HepG2 (cell line): ENCODE results near the gene KLF6. TPM values are rescaled to one million over a fixed set of nuclear protein-coding genes. Genes with fewer than 3 reads are reported as not detected.

Experiments used
- ATAC-seq: fragments of 200-7000 bp; cut with Tn5 transposase; 3 replicates; pipeline ENCODE4 v1.9.1; 2020; ENCODE audit warnings: mild to moderate bottlenecking, moderate library complexity
- BruUV-seq: library from RNA; stranded (reverse); fragments of 400-500 nt; replicated peaks from 2 replicates; lab custom pipeline; 2021; lab: Mats Ljungman, UMichigan
- CTCF ChIA-PET: fragments of 300-600 bp; formaldehyde crosslinking; extraction: SDS; loops from one replicate; lab custom pipeline; 2021; ENCODE audit warnings: low total read pairs, inconsistent platforms, low intra/inter-chr PET ratio; lab: Yijun Ruan, JAX
- POLR2A ChIA-PET: fragments of 350-600 bp; sonication (Branson Sonifier 250); formaldehyde crosslinking; loops from one replicate; lab custom pipeline; 2020; ENCODE audit warnings: antibody characterized with exemption, inconsistent platforms; lab: Yijun Ruan, JAX
- DNase-seq: peaks from one replicate; pipeline ENCODE4 v3.0.0-alpha.2; 2015; ENCODE audit warnings: low spot score
- FAIRE-seq: peaks from 3 replicates; lab custom pipeline; 2011; peaks lifted over from hg19 to GRCh38; lab: Jason Lieb, UNC
- H2AFZ ChIP-seq: one replicate; pipeline ENCODE4 v1.6.1; 2011; ENCODE audit warnings: low read length, inconsistent platforms
- H3K27ac ChIP-seq: fragments of 300-600 bp; 3 replicates; pipeline ENCODE4 v1.8.0; 2011; ENCODE audit warnings: mixed run types, mild to moderate bottlenecking, mixed read lengths, low read length, inconsistent platforms; ENCODE audit not compliant: insufficient read depth; ENCODE audit errors: extremely low read length
- H3K27me3 ChIP-seq, 2 experiments: fragments of 200-600 bp in 1 of 2; 2 replicates in 1 of 2; 3 replicates in 1 of 2; pipeline versions ENCODE4 v1.6.0 to v1.8.0; 2011; ENCODE audit warnings: low read length in 2 of 2, mild to moderate bottlenecking in 2 of 2, moderate library complexity in 2 of 2, inconsistent platforms in 1 of 2; ENCODE audit not compliant: insufficient read depth in 2 of 2, control insufficient read depth in 1 of 2
- H3K36me3 ChIP-seq, 2 experiments: fragments of 200-600 bp in 1 of 2; replicated peaks in 1 of 2; 2 replicates in 1 of 2; 3 replicates in 1 of 2; pipeline versions ENCODE4 v1.5.1 to v1.8.0; 2011; ENCODE audit warnings: low read length in 2 of 2, inconsistent platforms in 1 of 2; ENCODE audit not compliant: insufficient read depth in 2 of 2, control insufficient read depth in 1 of 2
- H3K4me1 ChIP-seq: 2 replicates; pipeline ENCODE4 v1.5.1; 2012; ENCODE audit warnings: low read length, inconsistent platforms; ENCODE audit not compliant: insufficient read depth
- H3K4me2 ChIP-seq: 2 replicates; pipeline ENCODE4 v1.6.0; 2011; ENCODE audit warnings: low read depth, low read length, inconsistent platforms
- H3K4me3 ChIP-seq, 3 experiments: fragments of 200-600 bp in 1 of 3; sonication (generic), shearing (Covaris generic) in 1 of 3; replicated peaks in 1 of 3; 2 replicates each; pipeline ENCODE4 v1.5.1; 2011 to 2016; ENCODE audit warnings: low read length in 3 of 3, inconsistent platforms in 2 of 3, low read depth in 2 of 3, mild to moderate bottlenecking in 2 of 3, control low read depth in 1 of 3, mixed read lengths in 1 of 3; ENCODE audit not compliant: insufficient read depth in 1 of 3
- H3K79me2 ChIP-seq: one replicate; pipeline ENCODE4 v1.6.1; 2011; ENCODE audit warnings: low read length, inconsistent platforms; ENCODE audit not compliant: insufficient read depth
- H3K9ac ChIP-seq: 2 replicates; pipeline ENCODE4 v1.6.0; 2011; ENCODE audit warnings: mild to moderate bottlenecking, low read depth, low read length, inconsistent platforms; ENCODE audit not compliant: insufficient read depth
- H3K9me3 ChIP-seq: 2 replicates; pipeline ENCODE4 v1.5.1; 2012; ENCODE audit warnings: mild to moderate bottlenecking, low read length
- H4K20me1 ChIP-seq: 2 replicates; pipeline ENCODE4 v1.6.0; 2011; ENCODE audit warnings: inconsistent platforms, mild to moderate bottlenecking, low read length, moderate library complexity; ENCODE audit not compliant: insufficient read depth
- BCLAF1 ChIP-seq: fragments of 450-650 bp; IDR thresholded peaks from 2 replicates; pipeline ENCODE4 v1.6.1; 2017; ENCODE audit warnings: mild to moderate bottlenecking
- BHLHE40 ChIP-seq: IDR thresholded peaks from 2 replicates; pipeline ENCODE4 v1.6.1; 2011; ENCODE audit warnings: low read length, improper control_type of control experiment
- HDAC6 ChIP-seq: fragments of 200-600 bp; sonication (generic); IDR thresholded peaks from 2 replicates; pipeline ENCODE4 v1.7.0; 2017; ENCODE audit warnings: mild to moderate bottlenecking, antibody characterized with exemption, low read length, low read depth
- HOXA9 ChIP-seq: sonication (generic); formaldehyde crosslinking; IDR thresholded peaks from 2 replicates; pipeline ENCODE4 v1.8.1; 2022; ENCODE audit warnings: missing genetic modification reagents, mild to moderate bottlenecking, moderate library complexity, borderline replicate concordance
- HOXD1 ChIP-seq: sonication (generic); formaldehyde crosslinking; IDR thresholded peaks from 2 replicates; pipeline ENCODE4 v1.5.0; 2020; ENCODE audit warnings: missing genetic modification reagents
- IRF9 ChIP-seq: sonication (generic); formaldehyde crosslinking; IDR thresholded peaks from 2 replicates; pipeline ENCODE4 v1.8.0; 2022; ENCODE audit warnings: missing genetic modification reagents, mild to moderate bottlenecking, borderline replicate concordance
- SMAD9 ChIP-seq: sonication (generic); formaldehyde crosslinking; IDR thresholded peaks from 2 replicates; pipeline ENCODE4 v1.5.1; 2020; ENCODE audit warnings: mild to moderate bottlenecking, missing genetic modification reagents
- TFAP4 ChIP-seq: sonication (generic); IDR thresholded peaks from 2 replicates; pipeline ENCODE4 v1.6.1; 2016; ENCODE audit warnings: low read depth, borderline replicate concordance
- ZNF260 ChIP-seq: sonication (generic); formaldehyde crosslinking; IDR thresholded peaks from 2 replicates; pipeline ENCODE4 v1.4.0; 2020; ENCODE audit warnings: missing genetic modification reagents, low read depth, mild to moderate bottlenecking, borderline replicate concordance
- ZNF3 ChIP-seq: IDR thresholded peaks from 2 replicates; pipeline ENCODE4 v1.7.0; 2017; ENCODE audit warnings: inconsistent platforms
- ZNF614 ChIP-seq: IDR thresholded peaks from 2 replicates; pipeline ENCODE4 v1.6.1; 2018; ENCODE audit warnings: missing biosample characterization, missing genetic modification reagents, inconsistent platforms, borderline replicate concordance
- ZNF652 ChIP-seq: IDR thresholded peaks from 2 replicates; pipeline ENCODE4 v1.6.1; 2016; ENCODE audit warnings: low read depth, borderline replicate concordance
- ZNF7 ChIP-seq: IDR thresholded peaks from 2 replicates; pipeline ENCODE4 v1.6.1; 2016; ENCODE audit warnings: missing biosample characterization, missing genetic modification reagents
- ZNF737 ChIP-seq: sonication (generic); formaldehyde crosslinking; IDR thresholded peaks from 2 replicates; pipeline ENCODE4 v1.5.0; 2020; ENCODE audit warnings: missing genetic modification reagents, mild to moderate bottlenecking, borderline replicate concordance
- WGBS: methylation state at CpG from one replicate; pipeline ENCODE4 v1.1.6; 2017; ENCODE audit warnings: low lambda C conversion rate; 5-methylcytosine and 5-hydroxymethylcytosine counted together
- in situ Hi-C: cut with HindIII; loops from 2 replicates; pipeline ENCODE4 v1.10.0; 2017; ENCODE audit warnings: low pct_unique_long_range_greater_than_20kb; ENCODE audit not compliant: extremely low pct_ligation_motif_present
- intact Hi-C: fragments of 100-400 bp; cut with micrococcal nuclease; formaldehyde crosslinking; loops from one replicate; pipeline ENCODE4 v1.10.0; 2022; ENCODE audit not compliant: unreplicated experiment
- polyA plus RNA-seq, 8 experiments: library from polyadenylated mRNA; depleted of rRNA in 3 of 8; stranded (reverse) in 7 of 8; unstranded in 1 of 8; fragments of >200 nt; fragmentation: Illumina TruSeq in 4 of 8; extraction: Trizol in 4 of 8; gene quantifications; 2 replicates each; pipeline versions ENCODE4 v1.2.1 to v1.2.3, GENCODE V29; 2011 to 2016; ENCODE audit warnings: low read depth in 4 of 8, missing spikeins in 1 of 8, mixed read lengths in 1 of 8; ENCODE audit not compliant: insufficient read depth in 1 of 8
- total RNA-seq, 5 experiments: library from RNA; depleted of rRNA; stranded (reverse); fragments of >200 nt; fragmentation: Illumina TruSeq; extraction: Trizol; gene quantifications; 2 replicates each; pipeline ENCODE4 v1.2.3, GENCODE V29; 2016; ENCODE audit warnings: low read depth in 1 of 5

The KLF6 gene
- total and polyA plus RNA-seq, 2 of the 13 experiments (the other 11 are each of a cell fraction or from before 2014, with no cell fraction given): 27.0 to 71.9 TPM

GRCh38 chr10:3748484-3748883 is 36.5 kb downstream of the KLF6 start:
- Histone ChIP-seq H2AFZ (no peak overlapping the region), H3K4me1 (peaks cover 80% of the 10 kb centered on the region), H3K27ac (no peak overlapping the region), H3K36me3 (no peaks in the 10 kb centered on the region), H3K4me3 (no peak overlapping the region; a peak in 1 of 6 replicates), H4K20me1 (no peaks in the 10 kb centered on the region), H3K9me3 (no peaks in the 10 kb centered on the region), H3K79me2 (no peaks in the 10 kb centered on the region)
- BruUV-seq: no TSS peak
- in situ Hi-C loops: no loop called here
- WGBS: 46% methylated on average over 7 of the region's 7 CpGs
- intact Hi-C loops: loop anchor here (2.0 kb wide), 1 partner anchor 16 kb away; no protein-coding TSS in a partner anchor
- ChIA-PET CTCF (no interaction called here), POLR2A (interaction anchor here (1.7 to 2.5 kb wide), 4 partner anchors 17 to 61 kb away, joined by 4 to 11 read pairs (median 6); partner anchors contain the start of gene KLF6)
- DNase-seq: no peak
- FAIRE-seq: no peak
- TF ChIP-seq BHLHE40 (no peak), HOXA9 (0 out of 2 replicates have a peak, but pooled peaks have one; percentile 62), SMAD9 (CRISPR knock-in tag) (no peak), ZNF737 (CRISPR knock-in tag) (no peak), ZNF652 (0 out of 2 replicates have a peak, but pooled peaks have one; percentile 29), IRF9 (no peak), ZNF7 (CRISPR knock-in tag) (0 out of 2 replicates have a peak, but pooled peaks have one; percentile 9)
- TF ChIP-seq, all 625 proteins: peak for 3
- Histone ChIP-seq H3K27me3 (no peaks in the 10 kb centered on the region), H3K4me2 (peak overlapping the region; percentile 15; the same call in 1 of the 2 replicates), H3K9ac (no peak overlapping the region; the same call in 1 of the 2 replicates)
- no peak for ATAC-seq

GRCh38 chr10:3747984-3748383 is 37.0 kb downstream of the KLF6 start:
- Histone ChIP-seq H3K27me3 (no peaks in the 10 kb centered on the region), H4K20me1 (no peaks in the 10 kb centered on the region), H3K4me3 (no peak overlapping the region), H3K9ac (peak overlapping the region; percentile 24; the same call in 1 of the 2 replicates), H3K9me3 (no peaks in the 10 kb centered on the region), H2AFZ (peak overlapping the region; percentile 12), H3K4me2 (peak overlapping the region; percentile 52), H3K4me1 (peaks cover 80% of the 10 kb centered on the region), H3K36me3 (no peaks in the 10 kb centered on the region), H3K27ac (peak overlapping the region; percentile 41), H3K79me2 (no peaks in the 10 kb centered on the region)
- in situ Hi-C loops (no loop called here), intact Hi-C loops (loop anchor here (2.0 kb wide), 1 partner anchor 17 kb away; no protein-coding TSS in a partner anchor)
- WGBS: 3% methylated on average over 5 of the region's 6 CpGs
- ATAC-seq (peak; percentile 81), DNase-seq (peak; percentile 81), FAIRE-seq (peak; percentile 70)
- BruUV-seq: no TSS peak
- POLR2A ChIA-PET: interaction anchor here (1.0 to 2.5 kb wide), 4 partner anchors 17 to 62 kb away, joined by 3 to 11 read pairs (median 4); partner anchors contain the start of gene KLF6
- CTCF ChIA-PET: no interaction called here
- no peak for TF ChIP-seq ZNF260 (CRISPR knock-in tag)
- no peak for TF ChIP-seq HDAC6
- TF ChIP-seq ZNF3: no peak
- no peak for TF ChIP-seq BCLAF1
- peak; percentile 58; the same call in 1 of the 2 replicates for TF ChIP-seq TFAP4
- no peak for TF ChIP-seq HOXD1 (CRISPR knock-in tag)
- TF ChIP-seq ZNF614 (CRISPR knock-in tag): no peak
